GM18498 (cell line): ENCODE data around the gene EPHB3.

Source experiments
- ATAC-seq: cut with Tn5 transposase; IDR thresholded peaks from one replicate; pipeline ENCODE4 v1.9.1; 2021; ENCODE audit warnings: mild to moderate bottlenecking, moderate library complexity; ENCODE audit not compliant: unreplicated experiment

EPHB3 gene

GRCh38 chr3:184561061-184561912 is at the start of gene EPHB3:
TSS of gene EPHB3 (plus strand) at chr3:184561785. CDS start at chr3:184562236, 451 bp downstream.
- ATAC-seq = peak; percentile 89

GRCh38 chr3:184512621-184513020 is 49.0 kb upstream of the EPHB3 start:
- no peak for ATAC-seq

DNA sequence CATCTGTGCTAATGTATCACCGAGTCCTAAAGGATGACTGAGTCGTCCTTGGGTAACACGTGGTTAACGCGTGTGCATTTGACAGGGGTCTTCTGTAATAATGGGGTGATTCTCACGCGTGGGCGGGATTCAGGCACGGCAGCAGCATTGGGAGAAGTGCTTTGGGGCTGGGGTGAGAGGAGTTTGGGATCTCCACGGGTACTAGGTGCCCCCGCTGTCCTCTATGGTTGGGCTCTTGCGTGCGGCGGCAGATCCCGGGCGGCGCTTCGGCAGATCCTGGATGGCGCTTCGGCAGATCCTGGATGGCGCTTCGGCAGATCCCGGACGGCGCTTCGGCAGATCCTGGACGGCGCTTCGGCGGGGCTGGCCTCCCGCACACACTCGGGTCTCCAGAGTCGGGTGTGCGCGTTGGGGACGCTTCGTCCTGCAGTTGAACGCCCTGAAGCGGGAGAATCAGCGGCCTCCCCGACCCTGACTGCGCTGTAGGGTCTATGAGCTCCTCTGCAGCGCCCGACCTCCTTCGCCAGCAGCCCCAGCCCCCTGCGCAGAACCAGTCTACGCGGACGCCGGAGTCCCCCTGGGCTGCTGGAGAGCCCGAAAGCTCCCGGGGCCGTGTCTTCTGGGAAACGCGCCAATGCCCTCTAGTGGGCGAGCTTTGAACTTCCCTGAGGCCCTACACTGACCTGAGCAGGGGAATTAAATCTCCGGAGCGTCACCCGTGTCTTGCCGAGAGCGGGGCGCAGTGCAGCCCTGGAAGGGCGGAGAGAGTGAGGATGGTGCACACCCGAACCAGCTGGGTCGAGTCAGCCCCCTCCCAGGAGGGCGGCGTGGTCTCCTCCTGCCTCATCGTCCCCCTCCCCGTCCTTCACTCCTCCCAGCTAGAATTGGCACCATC is 48.1 kb upstream of the EPHB3 start:
- peak; percentile 91 for ATAC-seq

- no peak for ATAC-seq
These were observed 47.5 kb upstream of the EPHB3 start for GRCh38 chr3:184514171-184514490.

GRCh38 chr3:184523825-184524615 is 37.6 kb upstream of the EPHB3 start:
- no peak for ATAC-seq

- no peak for ATAC-seq
These were observed 36.6 kb upstream of the EPHB3 start for GRCh38 chr3:184524981-184525336.

- ATAC-seq = no peak
These were observed 36.1 kb upstream of the EPHB3 start for GRCh38 chr3:184525337-184526087.

- ATAC-seq = no peak
These were observed 35.5 kb upstream of the EPHB3 start for GRCh38 chr3:184526088-184526433.

- no peak for ATAC-seq
These were observed 29.8 kb upstream of the EPHB3 start for GRCh38 chr3:184531626-184532280.

DNA sequence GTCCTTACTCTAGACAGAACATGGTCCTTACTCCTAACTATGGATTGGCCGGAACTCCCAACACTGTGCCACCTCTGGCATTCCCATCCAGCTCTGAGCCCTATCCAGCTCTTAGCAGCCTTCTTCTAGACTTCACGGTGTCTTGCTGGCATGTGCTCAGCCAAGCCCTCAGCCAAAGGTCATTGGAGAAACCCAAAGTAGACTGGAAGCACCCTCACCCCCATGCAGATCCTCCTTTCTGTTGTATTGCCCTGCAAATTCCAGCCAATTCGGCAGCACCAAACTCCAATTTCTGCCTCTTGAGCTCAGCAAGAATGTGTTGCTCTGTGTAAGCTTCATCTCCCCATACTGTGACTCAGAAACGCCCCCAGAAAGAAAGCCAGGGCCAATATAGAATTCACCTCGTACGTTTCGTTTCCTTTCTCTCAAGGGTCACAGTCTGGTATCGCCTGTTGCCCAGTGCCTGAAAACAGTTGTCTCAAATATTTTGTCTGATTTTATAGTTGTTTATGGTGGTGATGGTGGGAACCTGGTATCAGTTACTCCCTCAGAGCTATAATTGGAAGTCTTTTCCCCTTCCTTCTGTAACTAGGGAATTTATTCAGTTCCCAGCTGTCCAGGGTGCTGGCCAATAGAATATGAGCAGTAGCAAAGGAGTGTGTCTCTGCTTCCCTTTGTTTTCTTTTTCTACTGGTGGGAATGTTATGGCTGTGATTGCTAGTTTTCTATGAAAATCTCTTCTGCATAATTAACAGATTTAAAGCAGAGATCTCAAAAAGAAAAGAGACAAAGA is 28.4 kb upstream of the EPHB3 start:
- no peak for ATAC-seq

- no peak for ATAC-seq
These were observed 23.5 kb upstream of the EPHB3 start for GRCh38 chr3:184537885-184538665.

- ATAC-seq = no peak
These were observed 22.7 kb upstream of the EPHB3 start for GRCh38 chr3:184538666-184539431.

GRCh38 chr3:184539801-184540435 is 21.7 kb upstream of the EPHB3 start:
- ATAC-seq = no peak

DNA sequence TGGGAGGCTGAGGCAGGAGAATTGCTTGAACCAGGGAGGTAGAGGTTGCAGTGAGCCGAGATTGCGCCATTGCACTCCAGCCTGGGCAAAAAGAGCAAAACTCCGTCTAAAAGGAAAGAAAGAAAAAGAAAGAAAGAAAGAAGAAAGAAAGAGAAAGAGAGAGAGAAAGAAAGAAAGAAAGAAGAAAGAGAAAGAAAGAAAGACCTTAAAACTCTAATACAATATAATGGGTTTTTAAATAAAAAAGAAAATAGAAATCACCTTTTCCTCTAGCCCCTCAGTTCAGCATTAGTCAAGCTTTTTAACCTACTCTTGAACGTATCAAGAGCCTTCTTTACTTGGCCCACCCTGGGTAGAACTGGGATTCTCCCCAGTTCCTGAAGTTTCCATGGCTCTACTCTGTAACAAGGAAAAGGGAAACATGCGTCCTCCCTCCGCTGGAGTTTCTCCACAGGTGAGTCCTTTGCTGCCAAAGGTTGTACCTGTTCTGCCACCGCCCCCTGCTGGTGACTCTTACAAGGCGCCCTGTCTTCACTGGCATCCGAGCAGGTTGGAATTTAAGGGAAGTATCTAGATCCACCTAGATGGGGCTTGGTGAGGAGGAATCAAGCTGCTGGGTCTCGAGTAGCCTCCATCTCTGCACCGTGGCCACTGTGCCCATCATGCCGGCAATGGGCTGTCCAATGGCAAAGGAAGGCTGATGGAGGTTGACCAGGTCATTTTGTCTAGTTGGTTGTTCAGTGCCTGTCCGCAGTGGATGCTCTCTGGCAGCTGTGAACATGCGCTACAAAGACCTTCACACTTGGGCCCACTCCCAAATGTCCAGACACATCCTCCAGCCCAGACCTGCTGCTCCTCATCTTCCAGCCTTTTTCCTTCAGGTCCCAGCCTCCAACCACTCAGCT is 20.6 kb upstream of the EPHB3 start:
- no peak for ATAC-seq

DNA sequence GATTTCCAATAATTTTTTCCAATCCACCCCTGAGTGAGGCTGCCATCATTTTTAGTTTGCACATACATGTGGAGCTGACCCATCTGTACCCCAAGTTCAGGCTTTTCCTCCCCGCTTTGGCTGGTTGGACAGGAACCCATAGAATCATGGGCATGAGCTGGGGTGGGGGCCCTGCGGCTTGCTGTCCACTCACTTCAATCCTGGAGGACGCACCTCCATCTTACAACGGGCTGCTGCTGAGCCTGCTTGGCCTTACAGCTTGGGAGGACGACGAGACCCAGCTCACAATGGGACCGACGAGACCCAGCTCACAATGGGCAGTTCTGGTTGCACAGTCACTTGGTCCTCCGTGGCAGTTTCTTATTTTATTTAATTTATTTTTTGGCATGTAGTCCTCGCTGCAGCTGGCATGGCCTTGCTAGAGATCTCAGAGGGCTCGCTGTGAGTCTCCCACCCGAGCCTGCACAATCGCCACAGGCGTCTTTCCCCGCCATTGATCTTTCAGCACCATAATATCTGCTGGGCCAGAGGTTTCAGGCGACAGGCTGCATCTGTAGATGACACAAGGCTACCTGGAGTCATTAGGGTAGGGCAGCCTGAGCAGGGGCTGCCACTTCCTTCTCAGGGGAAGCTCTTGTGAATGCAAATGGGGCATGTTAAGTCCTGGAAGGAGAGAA is 19.6 kb upstream of the EPHB3 start:
- ATAC-seq = no peak

- ATAC-seq = no peak
These were observed 19.0 kb upstream of the EPHB3 start for GRCh38 chr3:184542577-184542976.
